PC-9 (cell line): ENCODE measurements around the gene RPS25. TPM values are rescaled to one million over a fixed set of nuclear protein-coding genes. Genes with fewer than 3 reads are reported as not detected.
A peak's percentile ranks its signal among the peaks of the same experiment; 100 is the strongest.

Source experiments
- BruUV-seq: library from RNA; stranded (reverse); fragments of 400-500 nt; replicated peaks from 2 replicates; lab custom pipeline; 2021; lab: Mats Ljungman, UMichigan
- CTCF ChIA-PET: fragments of 300-600 bp; sonication (Branson Sonifier 250); formaldehyde crosslinking; loops from one replicate; lab custom pipeline; 2022; ENCODE audit warnings: antibody characterized with exemption; lab: Charles Lee
- POLR2A ChIA-PET: fragments of 300-600 bp; sonication (Branson Sonifier 250); formaldehyde crosslinking; loops from one replicate; lab custom pipeline; 2022; ENCODE audit warnings: antibody characterized with exemption; ENCODE audit not compliant: unreplicated experiment; lab: Charles Lee
- DNase-seq, 2 experiments: peaks; one replicate each; pipeline versions ENCODE4 v3.0.0 to v3.0.0-alpha.2; 2015 to 2022; ENCODE audit warnings: mixed read lengths in 1 of 2
- H2AFZ ChIP-seq: fragments of 200-600 bp; sonication (generic); 2 replicates; pipeline ENCODE4 v1.8.1; 2017; ENCODE audit warnings: antibody characterized with exemption
- H3F3A ChIP-seq: fragments of 200-600 bp; sonication (generic); 2 replicates; pipeline ENCODE4 v1.8.1; 2017; ENCODE audit warnings: antibody characterized with exemption, mild to moderate bottlenecking, low read depth; ENCODE audit not compliant: insufficient read depth
- H3K27ac ChIP-seq: fragments of 200-600 bp; sonication (generic); 2 replicates; pipeline ENCODE4 v1.6.1; 2016; ENCODE audit warnings: mixed run types
- H3K27me3 ChIP-seq: fragments of 200-600 bp; sonication (generic); 2 replicates; pipeline ENCODE4 v1.6.1; 2016; ENCODE audit warnings: low read depth, mixed run types; ENCODE audit not compliant: insufficient read depth
- H3K36me3 ChIP-seq: fragments of 200-600 bp; sonication (generic); 2 replicates; pipeline ENCODE4 v1.6.1; 2016; ENCODE audit warnings: low read depth, mixed run types
- H3K4me1 ChIP-seq: fragments of 200-600 bp; sonication (generic); replicated peaks from 2 replicates; pipeline ENCODE4 v1.6.1; 2016; ENCODE audit warnings: mixed run types; ENCODE audit not compliant: insufficient read depth
- H3K4me2 ChIP-seq: fragments of 200-600 bp; sonication (generic); 2 replicates; pipeline ENCODE4 v1.6.1; 2017; ENCODE audit warnings: mixed run types
- H3K4me3 ChIP-seq: fragments of 200-600 bp; sonication (generic); 2 replicates; pipeline ENCODE4 v1.6.1; 2016; ENCODE audit warnings: mixed run types
- H3K79me2 ChIP-seq: fragments of 200-600 bp; sonication (generic); 2 replicates; pipeline ENCODE4 v1.6.1; 2017; ENCODE audit warnings: low read depth, mixed run types
- H3K9me2 ChIP-seq: fragments of 200-600 bp; sonication (generic); 2 replicates; pipeline ENCODE4 v1.8.1; 2017; ENCODE audit warnings: mild to moderate bottlenecking; ENCODE audit not compliant: insufficient read depth
- H3K9me3 ChIP-seq: fragments of 200-600 bp; sonication (generic); 2 replicates; pipeline ENCODE4 v1.8.1; 2016; ENCODE audit warnings: low read depth; ENCODE audit not compliant: insufficient read depth
- H4K20me1 ChIP-seq: fragments of 200-600 bp; sonication (generic); 2 replicates; pipeline ENCODE4 v1.8.1; 2017; ENCODE audit not compliant: insufficient read depth
- EZH2 ChIP-seq: fragments of 200-600 bp; sonication (generic); IDR thresholded peaks from 2 replicates; pipeline ENCODE4 v1.8.0; 2017; ENCODE audit warnings: antibody characterized with exemption, low read depth
- intact Hi-C: fragments of 100-400 bp; cut with micrococcal nuclease; formaldehyde crosslinking; loops from one replicate; pipeline ENCODE4 v1.10.0; 2022; ENCODE audit not compliant: unreplicated experiment
- total RNA-seq: library from RNA; stranded (reverse); gene quantifications from 2 replicates; pipeline ENCODE4 v1.2.3, GENCODE V29; 2021
- TF ChIP-seq, protein P1 (sequence below): fragments of 200-600 bp; sonication (generic); conservative IDR thresholded peaks from 2 replicates; pipeline ENCODE4 v1.6.1; 2017; ENCODE audit warnings: mixed run types, antibody characterized with exemption, mild to moderate bottlenecking, moderate library complexity

RPS25 gene
- total RNA-seq, 1 experiment from 2014 or later = 984 TPM

DNA sequence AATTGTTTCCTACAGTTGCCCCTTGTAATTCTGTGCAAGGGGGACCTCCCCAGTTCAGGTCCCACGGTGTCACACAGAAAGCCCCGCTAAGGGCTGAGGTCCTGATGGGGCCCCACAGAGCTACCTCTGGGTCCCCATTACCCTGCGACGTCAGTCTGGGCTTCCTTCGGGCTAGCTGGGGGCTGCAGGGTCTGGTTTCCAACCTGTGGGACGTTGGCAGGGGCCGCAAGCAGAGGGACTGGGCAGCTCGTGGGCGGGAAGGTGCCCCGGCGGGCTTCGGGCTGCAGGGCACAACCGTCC, 11.8 kb upstream of the RPS25 start:
- peaks cover 16% of the 10 kb centered on the region for H3K79me2 ChIP-seq
- ChIA-PET POLR2A (interaction anchor here (0.6 kb wide), 2 partner anchors 73 to 165 kb away, joined by 3 to 11 read pairs; no protein-coding TSS in a partner anchor), CTCF (interaction anchor here (0.7 to 1.5 kb wide), 2 partner anchors 38 to 79 kb away, joined by 3 to 7 read pairs; partner anchors contain the start of gene VPS11)
- no peaks in the 10 kb centered on the region for H3K9me3 ChIP-seq
- no peaks in the 10 kb centered on the region for H3K9me2 ChIP-seq
- peak overlapping the region; percentile 80 for H3K4me3 ChIP-seq
- no peak for DNase-seq
- intact Hi-C loops = no loop called here
- H2AFZ ChIP-seq = peak overlapping the region; percentile 99
- H3K4me1 ChIP-seq = peaks cover 14% of the 10 kb centered on the region; the same call in 1 of the 2 replicates
- TSS peak; percentile 57 for BruUV-seq
- no peak overlapping the region for H3K27ac ChIP-seq
- H3F3A ChIP-seq = peaks cover 21% of the 10 kb centered on the region; the same call in 1 of the 2 replicates
- peak overlapping the region; percentile 98 for H3K4me2 ChIP-seq
- H4K20me1 ChIP-seq = no peaks in the 10 kb centered on the region
- H3K27me3 ChIP-seq = no peaks in the 10 kb centered on the region
- H3K36me3 ChIP-seq = 0 out of 2 replicates have a peak, but pooled peaks cover 5% of the 10 kb centered on the region
- TF ChIP-seq EZH2 = no peak

GRCh38 chr11:119029340-119030028, 11.3 kb upstream of the RPS25 start:
- ChIA-PET CTCF (interaction anchor here (0.7 to 1.5 kb wide), 2 partner anchors 38 to 79 kb away, joined by 3 to 7 read pairs; partner anchors contain the start of gene VPS11), POLR2A (no interaction called here)
- H3K9me3 ChIP-seq = no peaks in the 10 kb centered on the region
- no TSS peak for BruUV-seq
- peaks cover 17% of the 10 kb centered on the region; the same call in 1 of the 2 replicates for H3F3A ChIP-seq
- no peak overlapping the region for H3K27ac ChIP-seq
- H3K9me2 ChIP-seq = no peaks in the 10 kb centered on the region
- H3K4me2 ChIP-seq = peak overlapping the region; percentile 98
- H3K4me3 ChIP-seq = peak overlapping the region; percentile 80
- H3K36me3 ChIP-seq = 0 out of 2 replicates have a peak, but pooled peaks cover 10% of the 10 kb centered on the region
- intact Hi-C loops = no loop called here
- H3K79me2 ChIP-seq = peaks cover 16% of the 10 kb centered on the region
- H3K4me1 ChIP-seq = peaks cover 14% of the 10 kb centered on the region; the same call in 1 of the 2 replicates
- peak overlapping the region; percentile 99 for H2AFZ ChIP-seq
- peak in 1 of 2 experiments; percentile 15 for DNase-seq
- no peaks in the 10 kb centered on the region for H3K27me3 ChIP-seq
- H4K20me1 ChIP-seq = no peaks in the 10 kb centered on the region
- TF ChIP-seq, protein P1, sequence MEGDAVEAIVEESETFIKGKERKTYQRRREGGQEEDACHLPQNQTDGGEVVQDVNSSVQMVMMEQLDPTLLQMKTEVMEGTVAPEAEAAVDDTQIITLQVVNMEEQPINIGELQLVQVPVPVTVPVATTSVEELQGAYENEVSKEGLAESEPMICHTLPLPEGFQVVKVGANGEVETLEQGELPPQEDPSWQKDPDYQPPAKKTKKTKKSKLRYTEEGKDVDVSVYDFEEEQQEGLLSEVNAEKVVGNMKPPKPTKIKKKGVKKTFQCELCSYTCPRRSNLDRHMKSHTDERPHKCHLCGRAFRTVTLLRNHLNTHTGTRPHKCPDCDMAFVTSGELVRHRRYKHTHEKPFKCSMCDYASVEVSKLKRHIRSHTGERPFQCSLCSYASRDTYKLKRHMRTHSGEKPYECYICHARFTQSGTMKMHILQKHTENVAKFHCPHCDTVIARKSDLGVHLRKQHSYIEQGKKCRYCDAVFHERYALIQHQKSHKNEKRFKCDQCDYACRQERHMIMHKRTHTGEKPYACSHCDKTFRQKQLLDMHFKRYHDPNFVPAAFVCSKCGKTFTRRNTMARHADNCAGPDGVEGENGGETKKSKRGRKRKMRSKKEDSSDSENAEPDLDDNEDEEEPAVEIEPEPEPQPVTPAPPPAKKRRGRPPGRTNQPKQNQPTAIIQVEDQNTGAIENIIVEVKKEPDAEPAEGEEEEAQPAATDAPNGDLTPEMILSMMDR = no peak
- TF ChIP-seq EZH2 = no peak

DNA sequence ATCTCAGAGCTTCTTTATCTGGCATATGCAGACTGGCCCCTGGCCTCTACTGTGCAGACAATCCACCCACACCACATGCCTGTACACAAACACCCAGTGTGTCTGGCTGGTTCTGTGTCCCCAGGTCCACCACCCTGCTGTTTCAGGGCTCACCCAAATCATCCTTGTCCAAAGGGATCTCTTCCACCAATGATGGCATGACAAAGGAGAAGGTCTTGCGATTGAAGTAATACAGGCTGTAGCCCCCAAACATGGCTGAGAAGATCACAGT, 10.9 kb upstream of the RPS25 start:
- H3K9me2 ChIP-seq = no peaks in the 10 kb centered on the region
- H3K27me3 ChIP-seq = no peaks in the 10 kb centered on the region
- DNase-seq = no peak
- H2AFZ ChIP-seq = no peak overlapping the region
- H3F3A ChIP-seq = peaks cover 18% of the 10 kb centered on the region; the same call in 1 of the 2 replicates
- no peaks in the 10 kb centered on the region for H3K9me3 ChIP-seq
- 0 out of 2 replicates have a peak, but pooled peaks cover 15% of the 10 kb centered on the region for H3K36me3 ChIP-seq
- CTCF ChIA-PET = interaction anchor here (0.5 kb wide), 1 partner anchor 175 kb away, joined by 6 read pairs; no protein-coding TSS in a partner anchor
- TF ChIP-seq, protein P1 = no peak
- TF ChIP-seq EZH2 = no peak
- BruUV-seq = no TSS peak
- peak overlapping the region; percentile 98; the same call in 1 of the 2 replicates for H3K4me2 ChIP-seq
- H4K20me1 ChIP-seq = no peaks in the 10 kb centered on the region
- no peak overlapping the region for H3K27ac ChIP-seq
- POLR2A ChIA-PET = no interaction called here
- H3K4me1 ChIP-seq = peaks cover 14% of the 10 kb centered on the region; the same call in 1 of the 2 replicates
- no peak overlapping the region for H3K4me3 ChIP-seq
- intact Hi-C loops = no loop called here
- peaks cover 16% of the 10 kb centered on the region for H3K79me2 ChIP-seq
